ENCODE measurements around the gene TSPAN18.
"Not testable (repeated sequence)": the region's sequence is repeated elsewhere in the genome, so short reads cannot be mapped to it uniquely, and the experiment has no call there.

TSPAN18 gene

GRCh38 chr11:44868455-44869421, 142.0 kb downstream of the TSPAN18 start:
- ATAC-seq (no peak), DNase-seq (no peak)

- ATAC-seq, result no peak
- no peak for DNase-seq
Observed at GRCh38 chr11:44870181-44870580, 143.4 kb downstream of the TSPAN18 start.

GRCh38 chr11:44870615-44871176, 143.9 kb downstream of the TSPAN18 start:
- ATAC-seq (no peak), DNase-seq (no peak)

- not testable (repeated sequence) for ATAC-seq, DNase-seq
Observed at GRCh38 chr11:44871682-44872081, 144.9 kb downstream of the TSPAN18 start.

- no peak for ATAC-seq
- no peak for DNase-seq
Observed at GRCh38 chr11:44872556-44872955, 145.8 kb downstream of the TSPAN18 start.

GRCh38 chr11:44873537-44873936, 146.8 kb downstream of the TSPAN18 start:
- ATAC-seq (no peak), DNase-seq (no peak)

- no peak for DNase-seq
- ATAC-seq, result no peak
Observed at GRCh38 chr11:44874284-44874683, 147.5 kb downstream of the TSPAN18 start.

- no peak for DNase-seq
- ATAC-seq, result no peak
Observed at GRCh38 chr11:44875037-44875436, 148.3 kb downstream of the TSPAN18 start.

- no peak for DNase-seq
- ATAC-seq, result no peak
Observed at GRCh38 chr11:44876194-44876723, 149.5 kb downstream of the TSPAN18 start.

GRCh38 chr11:44876906-44877305, 150.1 kb downstream of the TSPAN18 start:
- DNase-seq (no peak), ATAC-seq (no peak)

- ATAC-seq, result no peak
- no peak for DNase-seq
Observed at GRCh38 chr11:44877571-44878497, 151.1 kb downstream of the TSPAN18 start.

- ATAC-seq (no peak), DNase-seq (no peak)
Observed at GRCh38 chr11:44878711-44879110, 151.9 kb downstream of the TSPAN18 start.

GRCh38 chr11:44879432-44879831, 152.7 kb downstream of the TSPAN18 start:
- DNase-seq (no peak), ATAC-seq (no peak)

- ATAC-seq (no peak), DNase-seq (no peak)
Observed at GRCh38 chr11:44880511-44880910, 153.7 kb downstream of the TSPAN18 start.

- DNase-seq (no peak), ATAC-seq (no peak)
Observed at GRCh38 chr11:44880953-44881352, 154.2 kb downstream of the TSPAN18 start.

- ATAC-seq (peak; percentile 45), DNase-seq (no peak)
Observed at GRCh38 chr11:44883277-44883676, 156.5 kb downstream of the TSPAN18 start.

- no peak for DNase-seq
- no peak for ATAC-seq
Observed at GRCh38 chr11:44884056-44884455, 157.3 kb downstream of the TSPAN18 start.

- ATAC-seq (no peak), DNase-seq (no peak)
Observed at GRCh38 chr11:44885065-44885810, 158.5 kb downstream of the TSPAN18 start.

- ATAC-seq (no peak), DNase-seq (no peak)
Observed at GRCh38 chr11:44885919-44886789, 159.4 kb downstream of the TSPAN18 start.

GRCh38 chr11:44886790-44887140, 160.0 kb downstream of the TSPAN18 start:
- ATAC-seq (no peak), DNase-seq (no peak)

GRCh38 chr11:44887636-44888035, 160.9 kb downstream of the TSPAN18 start:
- ATAC-seq (no peak), DNase-seq (no peak)

Data from stimulated activated naive CD8-positive, alpha-beta T cell treated with anti-CD3 and anti-CD28 coated beads, Interleukin-15, Interleukin-2, amounts not matched to agents 100 U/mL and 50 U/mL, for 24 hours (primary cell).